Spleen (tissue), 7 donors: ENCODE measurements around the gene VEGFA.

Experiments
- POLR2A ChIP-seq, 3 donors: fragments of 450-650 bp; IDR thresholded peaks; one replicate each; pipeline ENCODE4 v1.5.1; 2017; ENCODE audit warnings: antibody characterized with exemption in 3 of 3, mild to moderate bottlenecking in 1 of 3
- POLR2AphosphoS5 ChIP-seq, 3 donors: sonication (generic); formaldehyde crosslinking; IDR thresholded peaks; one replicate each; pipeline ENCODE4 v1.5.1; 2017; ENCODE audit warnings: antibody characterized with exemption in 3 of 3
- TF ChIP-seq, protein P1 (sequence below), 11 experiments: fragments of 200-600 bp in 7 of 11; fragments of 450-650 bp in 4 of 11; sonication (generic) in 4 of 11; IDR thresholded peaks in 8 of 11; conservative IDR thresholded peaks in 3 of 11; 1 replicate in 7 of 11; 2 replicates in 4 of 11; pipeline versions ENCODE4 v1.4.0 to v1.8.0; 2016 to 2021; ENCODE audit warnings: antibody characterized with exemption in 11 of 11, inconsistent platforms in 4 of 11, mild to moderate bottlenecking in 1 of 11
- donor health status: DM: no; HTN: no; CAD: no; lungs with moderate emphysema.
- donor health status: DM: no; HTN: no; CAD: no.
- donor health status: DM: no; HTN: no; CAD: no.

DNA sequence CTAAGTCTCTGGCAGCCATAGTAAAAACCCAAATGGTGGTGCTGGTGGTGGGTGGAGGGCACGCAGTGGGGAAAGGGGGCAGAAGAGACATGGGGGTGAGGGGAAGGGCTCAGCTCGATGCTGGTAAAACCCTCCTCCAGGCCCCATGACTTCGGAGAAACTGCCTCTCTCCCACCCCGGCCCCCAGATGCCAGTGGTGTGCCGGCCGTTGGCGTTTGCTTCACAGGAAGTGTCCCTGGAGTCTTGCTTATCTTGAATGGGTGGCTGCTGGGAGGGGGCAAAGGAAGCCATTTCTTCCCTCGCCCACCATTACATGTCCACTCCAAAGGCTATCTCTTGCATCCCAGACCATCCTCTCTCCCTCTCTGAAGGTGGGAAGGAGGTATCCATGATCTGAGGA, 25.4 kb downstream of the VEGFA start:
- TF ChIP-seq POLR2AphosphoS5 (IDR thresholded peaks at IDR 0.05) (no peak), POLR2A (IDR thresholded peaks at IDR 0.05) (no peak)
- TF ChIP-seq, protein P1, sequence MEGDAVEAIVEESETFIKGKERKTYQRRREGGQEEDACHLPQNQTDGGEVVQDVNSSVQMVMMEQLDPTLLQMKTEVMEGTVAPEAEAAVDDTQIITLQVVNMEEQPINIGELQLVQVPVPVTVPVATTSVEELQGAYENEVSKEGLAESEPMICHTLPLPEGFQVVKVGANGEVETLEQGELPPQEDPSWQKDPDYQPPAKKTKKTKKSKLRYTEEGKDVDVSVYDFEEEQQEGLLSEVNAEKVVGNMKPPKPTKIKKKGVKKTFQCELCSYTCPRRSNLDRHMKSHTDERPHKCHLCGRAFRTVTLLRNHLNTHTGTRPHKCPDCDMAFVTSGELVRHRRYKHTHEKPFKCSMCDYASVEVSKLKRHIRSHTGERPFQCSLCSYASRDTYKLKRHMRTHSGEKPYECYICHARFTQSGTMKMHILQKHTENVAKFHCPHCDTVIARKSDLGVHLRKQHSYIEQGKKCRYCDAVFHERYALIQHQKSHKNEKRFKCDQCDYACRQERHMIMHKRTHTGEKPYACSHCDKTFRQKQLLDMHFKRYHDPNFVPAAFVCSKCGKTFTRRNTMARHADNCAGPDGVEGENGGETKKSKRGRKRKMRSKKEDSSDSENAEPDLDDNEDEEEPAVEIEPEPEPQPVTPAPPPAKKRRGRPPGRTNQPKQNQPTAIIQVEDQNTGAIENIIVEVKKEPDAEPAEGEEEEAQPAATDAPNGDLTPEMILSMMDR (IDR thresholded peaks at IDR 0.05 in 8 of 11, conservative IDR thresholded peaks at IDR 0.05 in 3 of 11) = no peak
